H1 (cell line): Measurements from ENCODE around the gene TMEM89. TPM values are rescaled to one million over a fixed set of nuclear protein-coding genes. Genes with fewer than 3 reads are reported as not detected.

ENCODE experiments used
- RXRA ChIP-seq: IDR thresholded peaks from 2 replicates; pipeline ENCODE4 v1.6.1; 2011; ENCODE audit warnings: low read depth, mild to moderate bottlenecking, low read length, moderate library complexity; ENCODE audit not compliant: insufficient read depth
- TCF12 ChIP-seq: IDR thresholded peaks from 2 replicates; pipeline ENCODE4 v1.6.1; 2011; ENCODE audit warnings: low read depth, mild to moderate bottlenecking, low read length
- polyA plus RNA-seq, 7 experiments: library from polyadenylated mRNA; depleted of rRNA in 3 of 7; stranded (reverse) in 5 of 7; unstranded in 2 of 7; fragments of >200 nt in 5 of 7; fragments of 200-250 nt in 2 of 7; gene quantifications; 1 replicate in 5 of 7; 2 replicates in 1 of 7; 4 replicates in 1 of 7; pipeline versions ENCODE4 v1.2.1 to v1.2.3, GENCODE V29; 2011 to 2013; ENCODE audit warnings: missing spikeins in 2 of 7, mixed read lengths in 2 of 7
- total RNA-seq: library from RNA; stranded (reverse); fragmentation: NEBNext Ultra II Directional; extraction: Animal tissue kit (Norgen Biotek cat#: 25700); gene quantifications from 2 replicates; pipeline ENCODE4 v1.2.1, GENCODE V29; 2021

Gene TMEM89
- total and polyA plus RNA-seq, 2 of the 8 experiments (the other 6 are each of a cell fraction or from before 2014, with no cell fraction given): not detected

DNA sequence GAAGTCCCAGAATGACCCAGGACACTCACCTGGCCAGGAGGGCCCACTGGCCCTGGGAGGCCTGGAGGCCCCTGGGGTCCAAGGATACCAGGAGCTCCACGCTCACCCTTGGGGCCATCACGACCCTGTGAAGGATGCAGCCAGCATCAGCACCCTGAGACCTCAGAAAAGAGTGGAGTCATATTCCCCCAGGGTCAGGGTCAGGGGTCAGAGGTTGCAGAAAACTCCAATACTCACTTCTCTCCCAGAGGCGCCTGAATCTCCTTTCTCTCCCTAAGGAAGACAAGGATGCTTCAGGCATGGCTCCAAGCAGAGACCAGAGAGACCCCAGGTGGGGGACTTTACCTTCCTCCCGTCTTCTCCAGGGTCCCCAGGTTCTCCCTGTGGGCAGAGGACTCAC is 44.9 kb downstream of the TMEM89 start (continued):
- TF ChIP-seq RXRA (no peak), TCF12 (no peak)
- TF ChIP-seq, all 59 proteins: peak for 0
